Loucy (cell line): Measurements from ENCODE around the gene RGS19.

Experiments used
- EZH2phosphoT487 ChIP-seq: fragments of 200-600 bp; IDR thresholded peaks from 2 replicates; pipeline ENCODE4 v1.6.1; 2018; ENCODE audit warnings: antibody characterized with exemption, mild to moderate bottlenecking, moderate library complexity, borderline replicate concordance
- TF ChIP-seq, protein P1 (sequence below): fragments of 200-600 bp; sonication (generic); conservative IDR thresholded peaks from 2 replicates; pipeline ENCODE4 v1.5.1; 2014; ENCODE audit warnings: mild to moderate bottlenecking, antibody characterized with exemption, low read length

DNA sequence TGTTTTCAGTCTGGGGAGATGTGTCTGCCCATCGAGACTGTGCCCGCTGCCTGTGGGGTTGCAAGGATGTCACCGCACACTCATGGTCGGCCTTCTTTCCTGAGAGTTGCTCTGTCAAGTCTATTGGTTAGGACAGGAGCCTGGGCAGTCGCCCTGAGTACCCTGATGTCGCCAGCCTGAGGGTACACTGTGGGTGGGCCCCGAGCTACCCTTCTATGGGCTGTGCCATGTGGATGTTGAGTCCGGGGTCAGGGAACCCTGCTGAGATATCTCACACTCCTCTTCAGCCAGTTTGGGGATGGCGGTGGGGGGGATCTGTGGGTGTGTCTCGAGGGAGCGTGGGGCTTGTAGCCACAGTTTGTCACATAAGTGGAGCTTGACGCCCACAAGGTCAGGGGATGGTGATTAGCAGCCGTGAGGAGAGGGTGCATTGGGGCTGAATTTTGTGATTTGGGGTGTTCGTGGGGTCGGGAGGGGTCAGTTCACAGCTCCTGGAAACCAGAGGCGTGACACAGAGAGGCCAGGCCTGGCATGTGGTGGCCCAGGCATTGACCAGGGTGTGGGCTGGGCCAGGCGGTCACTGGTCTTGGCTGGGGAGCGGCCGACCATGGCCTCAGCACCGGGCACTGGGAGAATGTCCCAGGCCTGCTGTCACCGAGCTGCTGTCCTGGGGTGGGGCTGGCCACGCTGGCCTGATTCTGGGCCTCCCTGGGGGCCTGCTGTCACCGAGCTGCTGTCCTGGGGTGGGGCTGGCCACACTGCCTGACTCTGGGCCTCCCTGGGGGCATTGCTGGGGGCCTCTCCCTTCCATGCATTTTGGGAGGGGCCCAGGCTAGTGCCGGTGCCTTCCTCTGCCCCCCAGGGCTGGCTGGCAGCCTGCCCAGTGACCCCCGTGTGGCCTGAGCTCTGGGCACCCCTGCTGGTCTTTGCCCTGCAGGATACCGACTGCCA is 29.7 kb upstream of the RGS19 start:
- TF ChIP-seq, protein P1, sequence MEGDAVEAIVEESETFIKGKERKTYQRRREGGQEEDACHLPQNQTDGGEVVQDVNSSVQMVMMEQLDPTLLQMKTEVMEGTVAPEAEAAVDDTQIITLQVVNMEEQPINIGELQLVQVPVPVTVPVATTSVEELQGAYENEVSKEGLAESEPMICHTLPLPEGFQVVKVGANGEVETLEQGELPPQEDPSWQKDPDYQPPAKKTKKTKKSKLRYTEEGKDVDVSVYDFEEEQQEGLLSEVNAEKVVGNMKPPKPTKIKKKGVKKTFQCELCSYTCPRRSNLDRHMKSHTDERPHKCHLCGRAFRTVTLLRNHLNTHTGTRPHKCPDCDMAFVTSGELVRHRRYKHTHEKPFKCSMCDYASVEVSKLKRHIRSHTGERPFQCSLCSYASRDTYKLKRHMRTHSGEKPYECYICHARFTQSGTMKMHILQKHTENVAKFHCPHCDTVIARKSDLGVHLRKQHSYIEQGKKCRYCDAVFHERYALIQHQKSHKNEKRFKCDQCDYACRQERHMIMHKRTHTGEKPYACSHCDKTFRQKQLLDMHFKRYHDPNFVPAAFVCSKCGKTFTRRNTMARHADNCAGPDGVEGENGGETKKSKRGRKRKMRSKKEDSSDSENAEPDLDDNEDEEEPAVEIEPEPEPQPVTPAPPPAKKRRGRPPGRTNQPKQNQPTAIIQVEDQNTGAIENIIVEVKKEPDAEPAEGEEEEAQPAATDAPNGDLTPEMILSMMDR, result no peak
- TF ChIP-seq EZH2phosphoT487, result no peak
